Activated CD4-positive, alpha-beta T cell treated with anti-CD3 and anti-CD28 coated beads, Interleukin-2, amount 10 ng/mL, durations not matched to agents 7 days and 5 days (primary cell): Measurements from ENCODE around the gene AQP3. TPM values are rescaled to one million over a fixed set of nuclear protein-coding genes. Genes with fewer than 3 reads are reported as not detected.
"Not testable (repeated sequence)": the region's sequence is repeated elsewhere in the genome, so short reads cannot be mapped to it uniquely, and the experiment has no call there.

Experiments used
- CTCF ChIA-PET: fragments of 350-600 bp; sonication (Branson Sonifier 250); formaldehyde crosslinking; loops from one replicate; lab custom pipeline; 2021; ENCODE audit warnings: antibody characterized with exemption; lab: Charles Lee
- POLR2A ChIA-PET: fragments of 350-600 bp; sonication (Branson Sonifier 250); formaldehyde crosslinking; loops from one replicate; lab custom pipeline; 2021; ENCODE audit warnings: antibody characterized with exemption; lab: Charles Lee
- DNase-seq: peaks from one replicate; pipeline ENCODE4 v3.0.0-alpha.2; 2020
- H3K27ac Mint-ChIP-seq: one replicate; pipeline ENCODE4 v1.8.0; 2021; ENCODE audit warnings: mild to moderate bottlenecking, moderate library complexity, mixed read lengths
- H3K27me3 Mint-ChIP-seq: one replicate; pipeline ENCODE4 v1.8.0; 2021; ENCODE audit warnings: mixed read lengths
- H3K36me3 Mint-ChIP-seq: one replicate; pipeline ENCODE4 v1.8.0; 2021; ENCODE audit warnings: low read depth, mixed read lengths
- H3K4me1 Mint-ChIP-seq: one replicate; pipeline ENCODE4 v1.8.0; 2021; ENCODE audit warnings: mixed read lengths
- H3K4me3 Mint-ChIP-seq: one replicate; pipeline ENCODE4 v1.8.0; 2021; ENCODE audit warnings: mild to moderate bottlenecking, moderate library complexity, mixed read lengths
- H3K9me3 Mint-ChIP-seq: one replicate; pipeline ENCODE4 v1.8.0; 2021; ENCODE audit warnings: mixed read lengths
- total RNA-seq, 2 experiments: library from RNA; stranded (reverse); gene quantifications; one replicate each; pipeline ENCODE4 v1.2.3, GENCODE V29; 2021

Gene AQP3
- 100 to 1,000 TPM; 190 to 194 TPM for total RNA-seq

DNA sequence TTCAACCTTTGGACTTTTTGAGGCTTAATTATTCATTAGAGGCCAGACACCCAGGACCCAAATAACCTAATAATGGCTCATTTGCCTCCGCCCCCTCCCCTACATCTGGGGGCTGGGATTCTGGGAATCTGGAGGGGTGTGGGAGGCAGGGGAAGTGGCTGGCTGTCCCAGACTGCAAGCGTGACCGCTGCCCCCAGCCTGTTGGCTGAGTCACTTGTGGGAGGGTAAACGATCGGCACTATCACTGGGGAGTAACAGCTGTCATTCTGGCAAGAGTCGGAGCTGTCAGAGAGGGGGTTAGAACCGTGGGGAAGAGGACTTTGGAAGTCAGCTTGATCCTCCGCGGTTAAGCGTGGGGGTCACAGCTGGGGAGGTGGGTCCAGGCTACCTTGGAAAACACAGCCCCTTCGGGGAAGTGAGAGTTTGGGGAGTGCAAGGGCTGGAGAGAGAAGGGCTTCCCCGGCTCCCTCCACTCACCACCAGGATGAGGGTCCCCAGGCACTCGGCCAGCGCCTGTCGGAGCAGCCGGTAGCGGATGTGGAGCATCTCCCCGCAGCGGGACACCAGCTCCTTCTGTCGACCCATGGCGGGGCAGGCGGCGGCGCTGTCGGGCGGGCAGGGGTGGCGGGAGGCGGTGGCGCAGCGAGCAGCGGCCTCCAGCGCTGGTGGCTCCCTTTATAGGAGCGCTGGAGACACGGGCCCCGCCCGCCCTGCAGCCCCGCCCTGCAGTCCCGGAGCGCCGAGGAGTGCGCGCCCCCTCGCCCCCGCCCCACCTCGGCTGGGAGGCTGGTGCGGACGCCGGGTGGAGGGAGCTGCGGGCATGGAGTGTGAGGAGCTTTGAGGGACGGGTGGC lies at the start of gene AQP3:
TSS of gene AQP3 (minus strand) at position 648 of the 853 bp plus-strand sequence. CDS start at position 585, 63 bp downstream.
- H3K4me3 Mint-ChIP-seq: peak within 1 kb of the TSS; percentile 94
- DNase-seq: peak; percentile 85
- H3K9me3 Mint-ChIP-seq: no peaks in the 10 kb centered on the region
- H3K27ac Mint-ChIP-seq: peak within 1 kb of the TSS; percentile 97
- H3K36me3 Mint-ChIP-seq: peaks cover 43% of the 10 kb centered on the region
- ChIA-PET CTCF (interaction anchor here (0.7 to 12.3 kb wide), 13 partner anchors 10 to 160 kb away, joined by 3 to 132 read pairs (median 7); partner anchors contain the start of gene NOL6), POLR2A (interaction anchor here (1.7 kb wide), 1 partner anchor 31 kb away, joined by 9 read pairs; no protein-coding TSS in a partner anchor)
- peaks cover 67% of the 10 kb centered on the region for H3K4me1 Mint-ChIP-seq
- no peaks in the 10 kb centered on the region for H3K27me3 Mint-ChIP-seq

DNA sequence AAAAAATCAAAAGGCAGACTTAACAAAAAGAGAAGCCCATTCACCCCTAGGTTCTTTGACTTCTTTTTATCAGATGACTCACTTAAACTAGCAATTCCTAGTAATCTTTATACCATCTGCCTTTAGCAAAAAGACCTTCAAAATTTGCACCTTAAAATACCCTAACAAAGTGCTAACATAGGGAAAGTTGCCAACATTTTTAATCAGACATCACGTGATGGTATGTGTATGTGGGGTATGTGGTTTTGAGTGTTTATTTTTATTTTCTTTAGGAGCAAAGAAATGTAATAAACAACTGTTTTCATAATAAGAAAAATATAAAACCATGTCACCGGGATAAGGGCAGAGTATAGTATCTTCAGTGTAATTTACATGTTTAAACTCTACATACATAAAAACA lies 46.4 kb upstream of the AQP3 start:
- H3K27me3 Mint-ChIP-seq, H3K4me3 Mint-ChIP-seq, POLR2A ChIA-PET, DNase-seq, CTCF ChIA-PET, H3K36me3 Mint-ChIP-seq, H3K27ac Mint-ChIP-seq, H3K9me3 Mint-ChIP-seq, H3K4me1 Mint-ChIP-seq: not testable (repeated sequence)

DNA sequence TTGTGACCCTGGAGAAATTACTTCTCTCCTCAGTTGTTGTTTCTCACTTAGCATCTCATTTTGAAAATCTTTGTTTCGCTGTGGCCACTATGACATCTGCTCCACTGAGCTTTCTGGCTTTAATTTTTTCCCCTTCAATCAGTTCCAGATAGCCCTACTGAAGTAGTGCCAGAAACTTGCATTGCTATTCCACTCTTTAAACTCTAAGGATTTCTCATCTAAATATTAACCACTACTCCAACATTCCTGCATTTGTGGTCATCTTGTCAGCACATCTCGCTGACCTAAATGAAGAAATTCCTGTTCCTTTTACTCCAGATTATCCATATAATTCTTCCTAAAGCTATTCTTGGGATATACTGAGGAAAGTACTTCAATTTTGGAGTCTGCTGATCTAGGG lies 41.7 kb upstream of the AQP3 start:
- peaks cover 1% of the 10 kb centered on the region for H3K27me3 Mint-ChIP-seq
- CTCF ChIA-PET: no interaction called here

DNA sequence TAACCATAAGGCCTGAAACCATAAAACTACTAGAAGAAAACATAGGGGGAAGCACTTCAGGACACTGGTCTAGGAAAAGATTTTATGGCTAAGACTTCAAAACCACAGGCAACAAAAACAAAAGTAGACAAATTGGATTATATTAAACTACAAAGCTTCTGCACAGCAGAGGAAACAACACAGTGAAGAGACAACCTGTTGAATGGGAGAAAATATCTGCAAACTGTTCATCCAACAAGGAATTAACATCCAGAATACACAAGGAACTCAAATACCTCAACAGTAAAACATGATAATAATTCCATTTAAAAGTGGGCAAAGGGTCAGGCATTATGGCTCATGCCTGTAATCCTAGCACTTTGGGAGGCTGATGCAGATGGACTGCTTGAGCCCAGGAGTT lies 37.9 kb upstream of the AQP3 start:
- H3K27ac Mint-ChIP-seq, DNase-seq, H3K27me3 Mint-ChIP-seq, H3K36me3 Mint-ChIP-seq, H3K4me3 Mint-ChIP-seq, H3K9me3 Mint-ChIP-seq, H3K4me1 Mint-ChIP-seq, POLR2A ChIA-PET: not testable (repeated sequence)
- CTCF ChIA-PET: interaction anchor here (1.1 to 1.4 kb wide), 2 partner anchors 11 to 13 kb away, joined by 3 read pairs; partner anchors contain the start of gene NOL6

More for the DNA sequence above, 41.7 kb upstream of the AQP3 start:
- Mint-ChIP-seq H3K4me3 (no peak overlapping the region), H3K27ac (no peak overlapping the region), H3K9me3 (no peaks in the 10 kb centered on the region), H3K4me1 (no peaks in the 10 kb centered on the region), H3K36me3 (no peaks in the 10 kb centered on the region)
- DNase-seq: no peak
- POLR2A ChIA-PET: no interaction called here

DNA sequence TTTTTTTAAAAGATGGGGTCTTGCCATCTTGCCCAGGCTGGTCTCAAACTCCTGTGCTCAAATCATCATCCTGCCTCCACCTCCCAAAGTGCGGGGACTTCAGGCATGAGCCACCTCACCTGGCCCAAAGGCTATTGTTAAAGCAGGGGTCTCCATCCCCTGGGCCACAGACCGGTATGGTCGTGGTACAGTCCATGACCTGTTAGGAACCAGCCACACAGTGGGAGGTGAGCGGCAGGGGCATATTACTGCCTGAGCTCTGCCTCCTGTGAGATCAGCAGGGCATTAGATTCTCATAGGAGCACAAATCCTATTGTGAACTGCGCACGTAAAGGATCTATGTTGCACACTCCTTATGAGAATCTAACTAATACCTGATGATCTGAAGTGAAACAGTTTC lies 33.6 kb upstream of the AQP3 start:
- no peak overlapping the region for H3K4me3 Mint-ChIP-seq
- ChIA-PET POLR2A (no interaction called here), CTCF (interaction anchor here (3.0 kb wide), 1 partner anchor 14 kb away, joined by 12 read pairs; no protein-coding TSS in a partner anchor)
- no peaks in the 10 kb centered on the region for H3K9me3 Mint-ChIP-seq
- H3K27ac Mint-ChIP-seq: no peak overlapping the region
- H3K27me3 Mint-ChIP-seq: no peaks in the 10 kb centered on the region
- DNase-seq: no peak
- H3K36me3 Mint-ChIP-seq: no peaks in the 10 kb centered on the region
- H3K4me1 Mint-ChIP-seq: no peaks in the 10 kb centered on the region

DNA sequence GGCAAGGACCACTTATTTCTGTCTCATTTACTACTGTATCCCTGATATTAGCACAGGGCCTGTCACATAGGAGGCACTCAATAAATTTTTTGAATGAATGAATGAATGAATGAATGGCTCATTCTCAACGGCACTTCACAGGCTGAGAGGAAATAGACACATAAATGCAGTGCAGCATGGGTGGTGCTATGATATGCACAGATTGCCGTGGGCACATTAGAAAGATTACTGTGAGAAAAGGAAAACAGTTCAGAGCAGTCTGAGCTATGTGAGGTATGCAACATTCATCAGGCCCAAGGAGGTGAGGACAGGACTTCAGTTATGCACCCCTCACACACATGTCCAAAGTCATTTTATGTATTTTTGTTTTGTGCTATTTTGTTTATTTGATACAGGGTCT lies 32.7 kb upstream of the AQP3 start:
- no peak overlapping the region for H3K27ac Mint-ChIP-seq
- no peaks in the 10 kb centered on the region for H3K36me3 Mint-ChIP-seq
- POLR2A ChIA-PET: no interaction called here
- no peak overlapping the region for H3K4me3 Mint-ChIP-seq
- no peaks in the 10 kb centered on the region for H3K27me3 Mint-ChIP-seq
- CTCF ChIA-PET: interaction anchor here (1.3 to 3.0 kb wide), 3 partner anchors 13 to 76 kb away, joined by 5 to 12 read pairs (median 7); no protein-coding TSS in a partner anchor
- H3K4me1 Mint-ChIP-seq: peaks cover 2% of the 10 kb centered on the region
- H3K9me3 Mint-ChIP-seq: no peaks in the 10 kb centered on the region
- no peak for DNase-seq

DNA sequence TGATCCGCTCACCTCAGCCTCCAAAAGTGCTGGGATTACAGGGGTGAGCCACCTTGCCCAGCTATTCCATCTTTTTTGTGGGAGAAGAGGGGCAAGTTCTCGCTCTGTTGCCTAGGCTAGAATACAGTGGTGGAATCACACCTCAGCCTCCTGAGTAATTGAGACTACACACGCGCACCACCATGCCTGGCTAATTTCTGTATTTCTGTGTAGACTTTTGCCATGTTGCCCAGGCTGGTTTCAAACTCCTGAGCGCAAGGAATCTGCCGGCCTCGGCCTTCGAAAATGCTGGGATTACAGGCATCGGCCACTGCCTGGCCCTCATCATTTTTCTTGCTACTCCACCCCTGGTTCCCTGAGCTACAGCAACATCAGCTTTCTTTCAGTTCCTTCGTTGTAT lies 29.1 kb upstream of the AQP3 start:
- H3K36me3 Mint-ChIP-seq: peaks cover 5% of the 10 kb centered on the region
- no peak overlapping the region for H3K4me3 Mint-ChIP-seq
- H3K27ac Mint-ChIP-seq: no peak overlapping the region
- ChIA-PET CTCF (interaction anchor here (0.9 to 2.6 kb wide), 2 partner anchors 10 to 25 kb away, joined by 3 to 19 read pairs; no protein-coding TSS in a partner anchor), POLR2A (no interaction called here)
- no peaks in the 10 kb centered on the region for H3K9me3 Mint-ChIP-seq
- peaks cover 23% of the 10 kb centered on the region for H3K4me1 Mint-ChIP-seq
- DNase-seq: no peak
- H3K27me3 Mint-ChIP-seq: no peaks in the 10 kb centered on the region

DNA sequence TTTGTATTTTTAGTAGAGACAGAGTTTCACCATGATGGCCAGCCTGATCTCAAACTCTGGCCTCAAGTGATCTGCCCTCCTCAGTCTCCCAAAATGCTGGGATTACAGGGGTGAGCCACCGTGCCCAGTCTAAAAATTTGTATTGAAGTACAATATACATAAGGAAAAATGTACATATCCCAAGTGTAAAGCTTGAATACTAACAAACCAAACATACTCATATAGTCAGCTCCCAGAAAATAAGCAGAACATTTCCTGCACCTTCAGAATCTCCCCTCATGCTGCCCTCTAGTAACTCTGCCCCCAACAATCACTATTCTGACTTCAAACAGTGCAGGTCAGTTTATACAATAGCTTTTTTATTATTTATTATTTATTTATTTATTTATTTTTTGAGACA lies 28.0 kb upstream of the AQP3 start:
- no peak for DNase-seq
- no peak overlapping the region for H3K27ac Mint-ChIP-seq
- peaks cover 27% of the 10 kb centered on the region for H3K4me1 Mint-ChIP-seq
- peaks cover 10% of the 10 kb centered on the region for H3K36me3 Mint-ChIP-seq
- no peaks in the 10 kb centered on the region for H3K9me3 Mint-ChIP-seq
- H3K4me3 Mint-ChIP-seq: no peak overlapping the region
- ChIA-PET CTCF (interaction anchor here (1.0 to 2.6 kb wide), 3 partner anchors 9 to 60 kb away, joined by 4 to 19 read pairs (median 5); no protein-coding TSS in a partner anchor), POLR2A (no interaction called here)
- no peaks in the 10 kb centered on the region for H3K27me3 Mint-ChIP-seq

DNA sequence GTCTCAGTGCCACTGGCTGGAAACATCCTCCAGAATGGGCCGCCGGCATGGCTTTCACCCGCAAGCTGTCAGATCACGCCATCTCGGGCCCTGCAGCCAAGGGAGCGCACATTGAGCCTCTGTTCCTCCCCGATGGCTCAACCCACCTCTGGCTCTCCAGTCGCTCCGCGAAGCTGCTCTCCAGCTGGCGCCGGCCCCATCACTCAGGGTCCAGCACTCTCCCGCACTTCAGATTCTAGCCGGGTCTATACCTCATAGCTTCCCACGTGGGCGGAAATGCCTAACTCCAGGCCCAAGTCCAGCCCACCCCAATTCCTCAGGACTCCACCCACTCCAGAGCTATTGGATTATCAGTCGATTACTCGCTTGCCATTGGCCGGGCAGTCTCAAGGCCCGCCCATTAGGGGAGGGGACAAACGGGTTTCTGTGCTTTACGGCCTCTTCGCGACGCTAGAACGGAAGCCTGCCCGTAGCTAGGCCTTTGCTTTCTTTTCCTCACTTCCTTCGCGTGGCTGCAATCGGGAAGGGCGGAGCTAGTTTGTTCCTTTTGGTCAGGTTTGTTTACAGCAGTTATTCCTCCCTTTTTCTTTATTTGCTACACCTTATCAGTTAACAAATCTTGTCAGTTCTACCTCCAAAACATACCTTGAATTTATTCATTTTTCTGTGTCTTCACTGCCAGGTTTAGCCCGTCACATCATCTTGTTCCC lies 26.4 kb upstream of the AQP3 start, which contains the start of gene NOL6:
TSS of gene NOL6 (minus strand) at position 282 of the 710 bp plus-strand sequence. CDS start at position 200, 82 bp downstream.
- Mint-ChIP-seq H3K9me3 (no peaks in the 10 kb centered on the region), H3K4me1 (peaks cover 27% of the 10 kb centered on the region), H3K36me3 (peaks cover 18% of the 10 kb centered on the region), H3K27ac (peak within 1 kb of the TSS; percentile 92), H3K27me3 (no peaks in the 10 kb centered on the region), H3K4me3 (peak within 1 kb of the TSS; percentile 94)
- peak; percentile 99 for DNase-seq
- CTCF ChIA-PET: interaction anchor here (0.6 to 3.3 kb wide), 17 partner anchors 9 to 247 kb away, joined by 3 to 24 read pairs (median 4); partner anchors contain the start of gene AQP3
- POLR2A ChIA-PET: interaction anchor here (0.6 to 1.0 kb wide), 4 partner anchors 18 to 99 kb away, joined by 3 to 4 read pairs (median 3); partner anchors contain the start of gene ANKRD18B

DNA sequence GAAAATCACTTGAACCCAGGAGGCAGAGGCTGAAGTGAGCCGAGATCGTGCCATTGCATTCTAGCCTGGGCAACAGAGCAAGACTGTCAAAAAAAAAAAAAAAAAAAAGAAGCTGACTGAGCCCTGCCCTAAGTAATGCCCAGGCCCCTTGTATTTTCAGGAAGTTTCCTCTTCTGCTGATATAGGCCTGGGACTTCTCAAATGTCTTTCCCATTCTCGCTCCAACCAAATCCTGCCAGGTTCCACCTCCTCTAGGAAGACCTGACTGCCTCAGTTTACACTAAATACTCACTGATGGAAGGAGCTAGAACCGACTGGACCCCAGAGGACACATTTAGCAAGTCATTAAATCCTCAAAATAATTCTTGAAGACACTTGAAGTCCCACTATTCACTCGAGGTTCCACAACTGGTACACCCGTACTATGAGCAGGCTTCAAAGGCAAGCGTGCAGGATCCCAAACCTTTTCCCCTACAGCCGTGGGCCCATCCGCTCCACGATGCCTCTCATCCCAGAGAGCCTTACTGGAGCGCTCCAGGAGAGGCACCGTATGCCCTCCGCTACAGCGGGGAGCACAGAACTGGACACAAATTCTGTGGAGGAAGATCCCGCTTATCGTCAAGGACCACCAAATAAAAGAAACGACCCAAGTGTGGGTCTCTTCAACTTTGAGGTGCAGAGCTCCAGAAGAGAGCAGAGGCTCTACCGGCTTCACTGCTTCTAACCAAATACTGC lies 25.7 kb upstream of the AQP3 start:
- DNase-seq: no peak
- H3K36me3 Mint-ChIP-seq: peaks cover 24% of the 10 kb centered on the region
- H3K9me3 Mint-ChIP-seq: no peaks in the 10 kb centered on the region
- peak overlapping the region; percentile 94 for H3K4me3 Mint-ChIP-seq
- CTCF ChIA-PET: interaction anchor here (0.6 to 3.3 kb wide), 14 partner anchors 9 to 331 kb away, joined by 3 to 24 read pairs (median 4); partner anchors contain the start of gene AQP3
- no peaks in the 10 kb centered on the region for H3K27me3 Mint-ChIP-seq
- POLR2A ChIA-PET: interaction anchor here (1.0 kb wide), 1 partner anchor 20 kb away, joined by 4 read pairs; no protein-coding TSS in a partner anchor
- H3K4me1 Mint-ChIP-seq: peaks cover 27% of the 10 kb centered on the region
- peak overlapping the region; percentile 92 for H3K27ac Mint-ChIP-seq

DNA sequence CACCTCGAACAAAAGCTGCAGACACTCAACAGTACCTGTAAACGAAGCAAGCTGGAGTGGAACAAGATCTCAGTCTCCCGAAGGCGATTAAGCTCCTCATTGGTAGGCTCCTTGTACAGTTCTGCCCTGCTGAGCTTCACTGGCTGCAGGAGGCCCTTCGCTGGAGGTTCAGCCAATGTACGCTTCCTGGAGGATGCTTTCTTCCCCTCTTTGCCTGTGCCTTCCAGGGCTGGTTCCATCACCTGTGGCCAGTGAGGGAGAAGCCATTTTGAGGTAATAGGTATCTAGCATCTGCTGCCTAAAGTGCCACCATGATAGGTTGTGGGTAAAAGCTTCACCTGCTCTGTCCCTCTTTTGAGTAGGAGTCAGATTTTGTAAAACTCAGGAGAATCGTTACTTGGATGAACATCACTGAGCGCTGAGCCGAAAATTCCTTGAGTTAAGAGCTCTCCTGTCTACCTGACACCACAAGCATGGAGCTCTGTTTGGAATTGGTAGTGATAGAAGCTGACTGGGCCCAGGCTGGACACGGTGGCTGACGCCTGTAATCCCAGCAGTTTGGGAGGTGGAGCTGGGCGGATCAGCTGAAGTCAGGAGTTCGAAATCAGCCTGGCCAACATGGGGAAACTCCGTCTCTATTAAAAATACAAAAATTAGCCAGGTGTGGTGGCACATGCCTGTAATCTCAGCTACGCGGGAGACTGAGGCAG lies 24.9 kb upstream of the AQP3 start:
- Mint-ChIP-seq H3K27me3 (no peaks in the 10 kb centered on the region), H3K36me3 (peaks cover 29% of the 10 kb centered on the region), H3K9me3 (no peaks in the 10 kb centered on the region), H3K4me3 (peak overlapping the region; percentile 94), H3K4me1 (peaks cover 27% of the 10 kb centered on the region), H3K27ac (peak overlapping the region; percentile 69)
- no peak for DNase-seq
- POLR2A ChIA-PET: no interaction called here
- CTCF ChIA-PET: interaction anchor here (0.6 to 3.3 kb wide), 9 partner anchors 9 to 332 kb away, joined by 3 to 24 read pairs (median 3); partner anchors contain the start of gene AQP3
